ENCODE results near the gene KLHL12.

DNA sequence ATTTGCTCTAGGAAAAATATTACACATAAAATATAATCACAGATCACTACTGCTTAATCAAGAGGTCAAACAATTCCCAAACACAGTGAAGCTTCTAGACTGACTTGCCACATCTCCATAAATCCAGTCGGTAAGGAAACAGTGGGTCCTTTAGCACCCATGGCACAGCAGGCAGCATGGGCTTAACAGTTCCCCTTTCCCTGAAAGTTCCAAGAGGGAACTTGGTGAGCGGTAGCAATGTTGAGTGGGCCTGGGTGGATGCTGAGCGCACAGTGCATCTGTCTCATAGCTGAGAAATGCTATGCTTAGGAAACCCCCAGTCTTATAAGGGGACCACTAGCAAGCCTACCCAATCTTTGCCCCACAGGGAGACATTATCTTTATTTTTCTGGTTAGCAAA is 47.8 kb upstream of the KLHL12 start:
- TF ChIP-seq ARNT (IDR thresholded peaks at IDR 0.05): no peak
- no peak for TF ChIP-seq TARDBP (IDR thresholded peaks at IDR 0.05)
- TF ChIP-seq SUZ12 (IDR thresholded peaks at IDR 0.05): no peak
- TF ChIP-seq SP1 (IDR thresholded peaks at IDR 0.05): no peak
- TF ChIP-seq BHLHE40 (IDR thresholded peaks at IDR 0.05; ENCODE audit: borderline replicate concordance): no peak
- TF ChIP-seq ELF4 (IDR thresholded peaks at IDR 0.05): no peak
- TF ChIP-seq NFRKB (IDR thresholded peaks at IDR 0.05): no peak
- no peak for TF ChIP-seq HDGF (IDR thresholded peaks at IDR 0.05; ENCODE audit: borderline replicate concordance)
- TF ChIP-seq, protein P1, sequence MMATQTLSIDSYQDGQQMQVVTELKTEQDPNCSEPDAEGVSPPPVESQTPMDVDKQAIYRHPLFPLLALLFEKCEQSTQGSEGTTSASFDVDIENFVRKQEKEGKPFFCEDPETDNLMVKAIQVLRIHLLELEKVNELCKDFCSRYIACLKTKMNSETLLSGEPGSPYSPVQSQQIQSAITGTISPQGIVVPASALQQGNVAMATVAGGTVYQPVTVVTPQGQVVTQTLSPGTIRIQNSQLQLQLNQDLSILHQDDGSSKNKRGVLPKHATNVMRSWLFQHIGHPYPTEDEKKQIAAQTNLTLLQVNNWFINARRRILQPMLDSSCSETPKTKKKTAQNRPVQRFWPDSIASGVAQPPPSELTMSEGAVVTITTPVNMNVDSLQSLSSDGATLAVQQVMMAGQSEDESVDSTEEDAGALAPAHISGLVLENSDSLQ (IDR thresholded peaks at IDR 0.05): no peak
